Measurements from ENCODE around the gene AMN.
A peak's percentile ranks its signal among the peaks of the same experiment; 100 is the strongest.

Gene AMN

GRCh38 chr14:102947321-102948103 is 25.0 kb downstream of the AMN start:
- DNase-seq = no peak

- DNase-seq = no peak
Measured at GRCh38 chr14:102948698-102949061, 26.2 kb downstream of the AMN start.

DNA sequence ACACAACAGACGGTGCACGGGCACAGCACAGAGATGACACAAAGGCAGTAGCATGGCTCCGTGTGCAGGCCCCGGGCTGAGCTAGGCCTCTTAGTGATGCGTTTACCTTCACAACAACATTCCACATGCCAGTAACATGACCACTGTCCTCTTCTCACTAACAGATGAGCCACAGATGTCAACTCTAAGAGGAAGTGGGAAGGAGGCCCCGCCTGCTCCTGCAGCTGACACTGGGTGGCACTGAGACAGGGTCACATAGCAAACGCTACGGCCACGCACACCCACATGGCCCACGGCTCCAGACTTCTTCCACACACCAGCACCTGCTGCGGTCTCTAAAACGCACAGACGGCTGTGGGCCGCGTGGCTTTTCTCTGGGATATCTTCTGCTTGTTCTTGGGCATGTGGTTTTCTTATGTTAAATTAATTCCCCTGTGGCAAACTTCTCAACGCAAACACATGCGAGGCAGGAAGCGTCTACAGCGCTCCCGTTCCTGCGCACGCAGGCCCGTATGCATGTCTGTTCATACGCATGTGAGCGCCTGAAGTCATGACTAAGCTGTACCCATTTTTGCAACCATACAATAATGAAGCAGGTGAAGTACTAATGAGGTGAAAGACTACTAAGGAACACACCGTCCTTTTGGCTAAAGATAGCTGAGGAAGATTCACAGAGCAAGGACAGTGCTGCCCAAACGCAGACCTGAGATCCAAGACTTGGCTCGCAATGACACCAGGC is 26.8 kb downstream of the AMN start:
- no peak for DNase-seq

DNA sequence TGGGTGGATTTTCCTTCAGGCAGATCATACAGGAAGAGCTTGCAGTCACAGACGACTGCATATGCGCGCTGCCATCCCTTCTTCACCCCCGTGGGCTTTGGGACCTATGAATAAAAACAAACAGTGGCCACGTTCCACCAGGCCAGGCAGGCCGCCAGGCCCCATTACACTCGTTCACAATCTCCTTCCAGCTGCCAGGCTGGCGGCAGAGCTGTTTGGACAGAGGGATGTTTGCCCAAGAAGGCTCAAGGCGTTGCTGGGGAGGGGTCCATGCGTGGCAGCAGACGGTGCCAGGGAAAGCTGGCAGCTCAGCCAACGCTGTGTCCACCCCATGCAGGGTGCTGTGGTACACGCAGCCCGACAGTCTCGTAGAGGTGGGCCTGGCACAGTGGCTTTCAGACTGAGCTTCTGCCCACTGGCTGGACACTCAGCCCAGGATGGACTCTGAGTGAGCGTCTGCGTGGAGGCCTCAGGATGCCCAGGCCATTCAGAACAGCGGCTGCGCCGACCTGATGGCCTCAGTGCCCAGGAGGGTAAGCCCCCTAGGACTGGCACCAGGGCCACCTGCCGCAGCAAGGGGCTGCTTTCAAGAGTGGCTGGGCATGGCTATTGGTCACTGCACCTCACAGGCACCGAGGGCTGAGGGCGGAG is 27.5 kb downstream of the AMN start:
- DNase-seq = peak; percentile 79

DNA sequence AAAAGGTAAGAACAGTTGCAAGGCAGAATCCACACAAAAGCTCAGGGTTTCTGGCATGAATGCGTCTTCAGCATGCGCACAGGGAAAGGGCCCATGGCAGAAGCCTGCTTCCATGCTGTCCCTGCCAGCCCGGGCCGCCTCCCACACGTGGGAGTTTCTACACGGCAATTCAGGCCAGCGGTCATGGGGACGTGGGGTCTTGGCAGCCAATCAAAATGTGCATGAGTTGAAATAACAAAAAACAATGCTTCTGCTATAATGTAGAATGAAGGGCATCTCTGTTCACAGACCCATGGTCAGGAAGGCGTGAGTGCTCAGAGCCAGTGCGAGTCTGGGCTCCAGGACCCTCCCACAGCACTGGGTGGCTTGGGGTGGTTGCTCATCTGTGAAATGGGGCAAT is 28.6 kb downstream of the AMN start:
- DNase-seq = no peak

GRCh38 chr14:102951799-102952198 is 29.3 kb downstream of the AMN start:
- no peak for DNase-seq

GRCh38 chr14:102952276-102952675 is 29.8 kb downstream of the AMN start:
- DNase-seq = no peak

DNA sequence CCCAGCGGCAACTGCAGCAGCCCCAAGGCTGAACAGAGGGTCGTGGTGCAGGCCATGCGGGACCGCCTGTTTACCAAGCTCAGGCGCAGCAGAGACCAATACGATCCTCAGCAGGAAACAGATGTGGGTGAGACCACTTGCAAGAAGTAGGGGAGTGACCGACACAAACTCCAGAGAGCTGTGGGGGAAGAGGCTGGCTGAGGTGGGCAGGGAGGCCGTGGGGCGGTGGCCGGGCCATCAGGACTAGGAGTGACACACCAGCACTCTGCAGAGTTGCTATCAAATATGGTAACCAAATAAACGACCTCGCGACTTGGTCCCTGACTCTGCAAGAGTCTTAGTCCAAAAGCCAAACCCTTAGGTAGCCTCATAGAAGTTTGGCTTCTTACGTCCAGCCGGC is 30.6 kb downstream of the AMN start:
- DNase-seq = no peak

GRCh38 chr14:102954081-102954789 is 31.8 kb downstream of the AMN start:
- DNase-seq = no peak

DNA sequence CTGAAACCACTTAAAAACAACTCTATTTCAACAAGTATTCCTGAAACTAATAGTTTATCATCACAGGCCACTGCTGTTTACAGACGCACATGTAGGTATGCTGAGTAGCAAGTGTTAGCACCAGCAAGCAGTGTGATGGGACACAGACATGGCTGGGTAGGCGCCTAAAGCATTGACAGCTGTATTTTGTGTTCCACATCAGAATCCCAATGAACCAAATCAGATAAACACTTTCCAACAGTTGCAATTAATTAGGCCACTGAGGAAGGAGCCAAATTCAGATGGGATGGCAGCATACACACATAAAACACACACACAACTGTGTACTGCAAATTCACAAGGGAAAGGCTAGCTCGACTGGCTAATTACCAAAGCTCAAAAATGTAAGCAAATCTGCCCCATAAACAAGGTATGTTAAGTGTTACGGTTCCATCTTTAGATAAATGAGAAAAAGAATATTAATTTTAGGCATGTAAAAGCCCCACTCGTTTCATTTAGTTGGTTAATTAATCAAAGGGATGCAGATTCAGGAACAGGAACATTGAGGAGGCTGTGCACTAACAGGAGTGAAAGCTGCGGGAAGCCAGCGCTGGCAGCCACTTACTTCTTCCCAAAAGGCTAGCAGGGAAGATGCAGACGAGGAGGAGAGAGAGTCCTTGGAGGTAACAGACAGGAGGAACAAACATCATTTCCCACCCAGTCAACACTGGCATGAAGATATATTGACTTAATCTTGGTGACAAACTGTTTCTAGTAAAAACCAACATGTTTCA is 33.4 kb downstream of the AMN start:
- no peak for DNase-seq

DNA sequence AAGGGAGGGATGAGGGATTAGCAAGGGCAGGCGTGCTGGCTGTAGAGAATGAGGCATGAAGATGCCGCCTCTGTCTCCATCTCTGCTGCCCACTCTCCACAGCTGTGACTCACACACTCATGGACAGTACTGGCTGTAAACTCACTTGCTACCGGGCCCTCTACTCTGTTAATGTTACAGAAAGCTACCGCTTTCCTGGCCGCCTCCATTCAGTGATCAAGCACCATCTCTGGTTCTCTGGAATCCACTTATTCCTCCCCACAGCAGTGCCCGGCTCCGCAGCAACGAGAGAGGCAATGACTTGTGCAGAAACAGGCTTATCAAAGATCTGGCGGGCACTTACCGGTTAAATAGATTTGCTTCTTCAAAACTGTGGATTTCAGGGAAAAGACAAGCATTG is 34.8 kb downstream of the AMN start:
- DNase-seq = no peak

DNA sequence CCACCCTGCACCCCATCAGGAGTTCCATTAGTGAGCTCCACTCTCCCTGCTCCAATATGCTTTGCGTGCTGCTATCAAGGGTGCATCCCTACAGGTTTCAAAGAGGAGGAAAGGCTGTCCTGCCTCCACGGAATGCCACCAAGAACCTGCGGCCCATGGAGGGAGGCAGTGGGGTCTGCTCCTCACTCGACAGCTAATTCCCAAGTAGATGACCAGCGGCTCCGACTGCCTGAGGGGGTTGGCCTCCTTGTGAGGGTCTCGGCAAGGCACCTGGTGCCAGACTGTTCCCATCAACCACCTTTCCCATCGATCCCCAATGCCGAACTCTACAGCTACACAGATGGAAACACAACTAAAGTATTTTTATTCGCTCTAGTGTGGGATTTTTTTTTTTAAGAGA is 36.0 kb downstream of the AMN start:
- DNase-seq = no peak

DNA sequence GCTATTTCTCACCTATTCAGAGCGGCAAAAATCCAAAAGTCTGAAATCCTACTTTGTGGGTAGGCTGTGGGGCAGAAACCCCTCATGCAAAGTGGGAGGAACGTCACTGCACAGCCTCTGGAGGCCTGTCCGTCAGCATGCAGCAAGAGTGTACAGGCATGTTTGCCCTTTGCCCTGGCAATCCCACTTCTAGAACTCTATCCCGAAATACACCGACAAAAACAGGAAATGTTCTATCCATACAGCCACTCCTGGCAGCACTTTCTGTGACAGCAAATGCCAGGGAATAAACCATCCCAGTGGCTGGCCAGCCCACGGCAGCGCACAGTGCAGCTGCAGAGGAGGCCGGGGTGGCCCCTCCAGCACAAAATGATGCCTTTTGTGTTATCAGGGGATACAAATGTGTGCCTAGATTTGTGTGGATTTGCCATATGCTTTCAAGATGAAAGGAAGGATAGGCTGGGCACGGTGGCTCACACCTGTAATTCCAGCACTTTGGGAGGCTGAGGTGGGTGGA is 39.7 kb downstream of the AMN start:
- DNase-seq = no peak

DNA sequence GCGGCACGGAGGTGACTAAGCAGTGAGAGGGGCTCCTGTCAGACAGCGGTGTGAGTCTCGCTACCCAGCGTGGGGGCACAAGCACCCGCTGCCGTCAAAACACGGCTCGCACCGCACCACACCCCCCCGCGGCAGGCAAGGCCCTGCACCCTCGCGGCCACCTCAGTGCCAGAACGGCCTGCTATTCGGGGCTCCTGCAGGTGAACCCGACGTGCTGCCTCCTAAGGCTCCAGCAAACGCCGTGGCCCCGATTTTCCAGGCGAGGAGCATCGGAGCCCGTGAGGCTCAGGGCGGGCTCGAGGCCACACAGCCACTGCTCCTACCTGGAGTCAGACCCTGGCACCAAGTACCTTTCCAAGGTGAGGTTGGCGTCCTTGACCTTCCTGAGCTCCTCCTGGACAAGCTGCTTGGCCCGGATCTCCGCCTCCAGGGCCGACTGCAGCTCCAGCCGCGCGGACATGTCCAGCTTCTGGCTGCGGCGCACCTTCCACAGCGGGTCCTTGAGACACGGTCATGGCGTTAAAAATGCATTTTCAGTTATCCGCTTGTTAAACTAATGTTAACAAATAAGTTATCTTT is 41.8 kb downstream of the AMN start:
- no peak for DNase-seq

DNA sequence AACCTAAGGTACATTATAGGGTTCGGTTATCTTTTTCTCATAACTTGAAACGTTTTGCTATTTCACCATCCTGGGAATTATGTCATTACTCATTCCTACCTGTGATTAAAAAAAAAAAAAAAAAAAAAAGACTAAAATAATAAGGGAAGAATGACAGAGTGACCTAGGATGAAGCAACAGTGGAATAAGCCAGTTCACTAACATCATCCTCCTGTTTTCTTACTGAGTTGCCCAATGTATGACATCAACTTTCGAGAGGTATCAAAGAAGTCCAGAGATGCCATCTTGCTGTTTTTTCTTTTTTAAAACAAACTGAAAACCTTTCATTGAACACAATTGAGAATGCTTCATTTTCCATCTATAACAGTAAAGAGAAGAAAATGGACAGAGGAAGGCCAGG is 42.8 kb downstream of the AMN start:
- DNase-seq = no peak

DNA sequence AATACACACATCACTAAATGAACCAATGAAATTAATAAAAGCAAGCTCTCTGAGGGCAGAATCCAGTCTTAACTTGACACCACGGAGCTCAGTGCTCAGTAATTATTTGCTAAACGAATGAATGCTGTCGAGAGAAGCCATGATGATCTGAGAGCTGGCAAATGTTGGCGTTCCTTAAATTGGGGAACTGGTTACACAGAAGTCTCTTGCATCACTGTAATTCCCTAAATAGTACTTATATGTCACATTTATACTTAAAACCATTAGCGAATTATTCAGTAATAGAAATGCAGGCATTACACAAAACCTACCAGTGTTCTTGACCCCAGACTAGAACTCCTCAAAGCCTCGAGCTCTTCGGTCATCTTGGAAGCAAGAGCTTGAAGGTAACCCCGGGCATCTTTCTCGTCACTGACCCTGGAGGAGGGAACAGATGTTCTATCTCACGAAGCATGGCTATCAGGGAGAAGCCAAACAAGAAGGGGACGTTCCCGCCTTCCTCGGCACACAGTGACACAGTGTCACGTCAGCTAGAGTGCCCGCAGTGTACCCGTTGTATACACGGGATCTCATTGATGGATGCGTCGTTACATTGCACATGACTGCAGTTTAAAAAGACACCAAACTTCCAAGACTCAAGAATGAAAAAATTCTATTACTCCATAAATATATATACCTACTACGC is 43.6 kb downstream of the AMN start:
- DNase-seq = no peak

DNA sequence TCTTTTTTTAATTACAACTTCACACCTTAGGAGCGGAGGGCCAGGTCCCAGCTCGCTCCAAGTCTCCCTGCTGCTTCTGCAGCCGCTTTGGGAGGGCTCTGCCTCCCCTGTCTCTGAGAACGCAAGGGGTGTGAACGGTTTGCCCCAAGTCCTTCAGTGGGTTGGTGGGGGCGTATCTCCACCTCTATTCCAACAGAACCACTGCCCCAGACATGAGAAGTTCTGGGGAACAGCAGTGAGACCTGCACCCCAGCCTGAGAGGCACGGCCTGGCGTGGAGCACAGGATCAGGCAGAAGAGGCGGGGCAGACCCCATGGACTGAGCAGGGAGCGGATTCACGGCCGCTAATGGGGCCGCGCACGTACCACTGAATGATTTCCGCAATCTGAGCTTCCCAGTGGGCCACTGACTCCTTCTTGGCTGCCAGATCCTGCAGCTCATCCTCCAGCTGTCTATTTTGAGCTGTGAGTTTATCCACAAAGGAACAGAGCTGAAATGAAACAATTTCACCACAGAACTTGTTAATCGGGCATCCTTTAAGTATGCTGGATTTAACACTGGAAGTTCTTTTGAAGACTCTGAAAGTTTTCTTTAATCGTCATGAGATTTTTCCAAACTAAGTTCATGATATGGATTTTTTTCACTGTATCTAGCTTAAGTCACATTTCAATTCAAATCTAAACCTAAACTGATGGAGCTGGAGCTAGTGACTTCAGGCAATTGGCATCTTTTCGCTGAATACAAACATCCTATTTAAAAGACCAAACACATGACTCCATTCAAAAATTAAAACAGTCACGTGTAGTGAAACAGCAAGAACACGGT is 44.4 kb downstream of the AMN start:
- DNase-seq = no peak

GRCh38 chr14:102967506-102967795 is 45.0 kb downstream of the AMN start:
- DNase-seq = no peak

DNA sequence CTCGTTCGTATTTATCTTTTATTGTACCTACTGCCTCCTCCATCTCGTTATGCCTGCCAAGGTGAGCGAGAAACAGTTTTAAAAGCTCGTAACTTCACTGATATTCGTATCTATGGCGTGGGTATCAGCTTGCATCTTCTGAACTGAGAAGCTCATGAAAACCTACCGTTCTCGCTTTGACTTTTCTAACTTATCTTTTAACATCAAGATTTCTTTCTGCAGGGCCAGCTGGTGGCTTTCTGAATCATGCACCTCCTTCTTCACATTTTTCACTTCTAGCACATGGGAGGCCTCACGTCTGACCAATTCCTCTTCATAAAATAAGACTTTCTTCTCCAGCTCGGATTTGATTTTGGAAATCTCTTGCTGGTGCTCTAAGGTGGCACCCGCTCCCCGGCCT is 45.8 kb downstream of the AMN start:
- DNase-seq = no peak

- no peak for DNase-seq
Measured at GRCh38 chr14:102969060-102969791, 46.8 kb downstream of the AMN start.
